Left lung (tissue), 10 donors: Measurements from ENCODE around the gene RNF141. TPM values are rescaled to one million over a fixed set of nuclear protein-coding genes. Genes with fewer than 3 reads are reported as not detected.

Experiments
- ATAC-seq: fragments of 200-7000 bp; cut with Tn5 transposase; one replicate; pipeline ENCODE4 v1.9.1; 2020; ENCODE audit warnings: moderate library complexity
- DNase-seq, 4 donors: peaks; one replicate each; pipeline ENCODE4 v3.0.0-alpha.2; 2013 to 2020
- H3K27ac ChIP-seq, 2 donors: fragments of 200-600 bp; sonication (generic) in 1 of 2; one replicate each; pipeline versions ENCODE4 v1.5.0 to v1.8.0; 2020 to 2021
- H3K27me3 ChIP-seq, 2 donors: fragments of 200-600 bp; sonication (generic) in 1 of 2; one replicate each; pipeline versions ENCODE4 v1.5.0 to v1.8.0; 2020 to 2021
- H3K36me3 ChIP-seq, 2 donors: fragments of 200-600 bp; sonication (generic) in 1 of 2; one replicate each; pipeline versions ENCODE4 v1.5.0 to v1.8.0; 2020 to 2021
- H3K4me1 ChIP-seq, 2 donors: fragments of 200-600 bp; one replicate each; pipeline ENCODE4 v1.8.0; 2021
- H3K4me3 ChIP-seq, 2 donors: fragments of 200-600 bp; sonication (generic) in 1 of 2; one replicate each; pipeline versions ENCODE4 v1.5.0 to v1.8.0; 2020 to 2021; ENCODE audit warnings: mild to moderate bottlenecking in 1 of 2
- H3K9me3 ChIP-seq, 2 donors: fragments of 200-600 bp; sonication (generic) in 1 of 2; one replicate each; pipeline versions ENCODE4 v1.5.0 to v1.8.0; 2020 to 2021
- intact Hi-C, 2 donors: fragments of 100-400 bp; cut with DNase I; formaldehyde crosslinking; loops; one replicate each; pipeline versions ENCODE4 v1.11.2 to v1.14.2; 2022
- polyA plus RNA-seq, 6 donors: library from polyadenylated mRNA; unstranded; fragments of 120-200 nt; gene quantifications; one replicate each; pipeline ENCODE4 v1.2.1, GENCODE V29; 2013; ENCODE audit not compliant: insufficient read length in 6 of 6
- total RNA-seq, 2 donors: library from RNA; stranded (reverse); fragmentation: NEBNext Ultra II Directional; extraction: Animal tissue kit (Norgen Biotek cat#: 25700); gene quantifications; one replicate each; pipeline ENCODE4 v1.2.1, GENCODE V29; 2021
- TF ChIP-seq, protein P1 (sequence below), 2 donors: fragments of 200-600 bp; sonication (generic) in 1 of 2; IDR thresholded peaks; one replicate each; pipeline versions ENCODE4 v1.5.0 to v1.8.0; 2021; ENCODE audit warnings: antibody characterized with exemption in 2 of 2
- donor health status: DM: no; HTN: yes; CAD: no.
- donor health status: DM: no; HTN: no; CAD: no.

RNF141 gene
- total and polyA plus RNA-seq, 8 donors = 30.4 to 74.7 (median 34.6) TPM

DNA sequence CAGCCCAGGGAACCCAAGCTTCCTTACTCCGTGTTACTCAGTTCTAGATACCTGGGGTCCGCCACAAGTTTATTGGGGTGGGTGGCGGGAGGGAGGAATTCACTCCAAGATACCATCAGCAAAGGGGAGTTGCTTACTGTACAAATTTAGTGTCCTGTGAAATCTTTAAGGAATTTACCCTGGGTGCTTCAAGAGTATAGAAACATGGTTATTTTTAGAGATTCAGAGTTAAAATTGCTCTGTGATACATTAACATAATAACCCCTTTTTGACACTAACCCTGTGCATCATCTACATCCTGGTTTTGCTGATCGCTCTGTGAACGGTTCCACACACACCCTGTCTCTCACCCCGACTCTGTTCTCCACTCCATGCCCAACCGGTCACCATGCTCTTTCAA is 46.4 kb upstream of the RNF141 start:
- H3K36me3 ChIP-seq = no peaks in the 10 kb centered on the region

DNA sequence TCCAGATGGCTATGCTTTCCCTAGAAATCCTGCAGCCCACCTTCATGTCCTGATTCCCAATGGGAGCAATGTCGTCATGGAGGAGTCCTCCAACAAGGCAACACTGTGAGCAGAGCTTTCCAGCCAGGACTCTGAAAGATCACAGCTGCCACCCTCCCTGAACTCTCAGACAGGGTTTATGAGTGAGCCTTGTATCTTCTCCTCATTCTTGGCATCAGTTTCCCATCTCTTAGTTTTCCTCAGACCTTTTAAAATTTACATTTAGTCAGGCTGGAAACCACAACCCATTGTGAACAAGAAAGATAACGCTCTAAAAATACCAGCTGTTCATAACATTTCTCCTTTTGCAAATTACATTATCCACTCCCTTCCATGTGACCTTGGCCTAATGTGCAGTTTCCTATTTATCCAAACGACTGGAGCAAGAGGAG is 43.1 kb upstream of the RNF141 start:
- Histone ChIP-seq H3K4me1 (peaks cover 24 to 76% of the 10 kb centered on the region in 2 donors), H3K27me3 (no peaks in the 10 kb centered on the region), H3K36me3 (no peaks in the 10 kb centered on the region), H3K27ac (peak overlapping the region in 1 of 2 donors; percentile 93), H3K9me3 (no peaks in the 10 kb centered on the region), H3K4me3 (peak overlapping the region in 1 of 2 donors; percentile 4)
- DNase-seq (peak in 2 of 4 donors; percentile 61 to 81), ATAC-seq (no peak)
- TF ChIP-seq, protein P1, sequence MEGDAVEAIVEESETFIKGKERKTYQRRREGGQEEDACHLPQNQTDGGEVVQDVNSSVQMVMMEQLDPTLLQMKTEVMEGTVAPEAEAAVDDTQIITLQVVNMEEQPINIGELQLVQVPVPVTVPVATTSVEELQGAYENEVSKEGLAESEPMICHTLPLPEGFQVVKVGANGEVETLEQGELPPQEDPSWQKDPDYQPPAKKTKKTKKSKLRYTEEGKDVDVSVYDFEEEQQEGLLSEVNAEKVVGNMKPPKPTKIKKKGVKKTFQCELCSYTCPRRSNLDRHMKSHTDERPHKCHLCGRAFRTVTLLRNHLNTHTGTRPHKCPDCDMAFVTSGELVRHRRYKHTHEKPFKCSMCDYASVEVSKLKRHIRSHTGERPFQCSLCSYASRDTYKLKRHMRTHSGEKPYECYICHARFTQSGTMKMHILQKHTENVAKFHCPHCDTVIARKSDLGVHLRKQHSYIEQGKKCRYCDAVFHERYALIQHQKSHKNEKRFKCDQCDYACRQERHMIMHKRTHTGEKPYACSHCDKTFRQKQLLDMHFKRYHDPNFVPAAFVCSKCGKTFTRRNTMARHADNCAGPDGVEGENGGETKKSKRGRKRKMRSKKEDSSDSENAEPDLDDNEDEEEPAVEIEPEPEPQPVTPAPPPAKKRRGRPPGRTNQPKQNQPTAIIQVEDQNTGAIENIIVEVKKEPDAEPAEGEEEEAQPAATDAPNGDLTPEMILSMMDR (IDR thresholded peaks at IDR 0.05) = no peak
- intact Hi-C loops = loop anchor here in 1 of 2 donors (10.0 kb wide), 1 partner anchor 71 kb away; no protein-coding TSS in a partner anchor

More for the DNA sequence above, 46.4 kb upstream of the RNF141 start:
- Histone ChIP-seq H3K4me3 (no peak overlapping the region), H3K9me3 (no peaks in the 10 kb centered on the region), H3K27ac (peak overlapping the region in 1 of 2 donors; percentile 2), H3K4me1 (peaks cover 6 to 72% of the 10 kb centered on the region in 2 donors), H3K27me3 (no peaks in the 10 kb centered on the region)
- no peak for ATAC-seq
- TF ChIP-seq, protein P1 (IDR thresholded peaks at IDR 0.05) = no peak
- intact Hi-C loops = loop anchor here in 1 of 2 donors (10.0 kb wide), 1 partner anchor 67 kb away; no protein-coding TSS in a partner anchor
- DNase-seq = no peak

DNA sequence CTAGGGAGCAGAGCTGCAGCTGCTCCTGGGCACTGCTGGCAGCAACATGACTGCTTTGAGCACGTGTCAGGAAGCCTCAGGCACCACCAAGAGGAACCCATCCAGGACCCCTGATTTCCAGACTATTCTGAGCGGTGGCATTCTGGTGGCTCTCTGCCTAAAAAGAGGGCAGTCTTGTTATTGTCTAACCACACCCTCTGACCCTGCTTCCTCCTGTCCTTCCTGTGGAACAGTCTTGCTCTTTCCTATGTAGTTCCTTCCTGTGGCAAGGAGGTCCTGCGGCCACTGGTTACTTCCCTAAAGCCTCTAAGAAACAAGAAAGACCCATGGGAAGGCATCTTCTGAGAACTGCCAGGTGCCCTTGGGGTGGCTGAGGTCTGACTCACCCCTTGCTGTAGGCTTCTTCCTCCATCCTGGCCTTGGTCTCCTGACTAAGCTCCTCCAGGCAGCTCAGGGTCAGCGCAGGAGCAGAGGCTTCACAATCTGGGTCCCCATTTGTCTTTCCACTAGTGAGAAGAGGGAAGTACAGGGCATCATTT is 40.6 kb upstream of the RNF141 start:
- TF ChIP-seq, protein P1 (IDR thresholded peaks at IDR 0.05) = peak in 1 of 2 donors; percentile 18
- peak overlapping the region; percentile 62 to 93 for H3K27ac ChIP-seq
- no peaks in the 10 kb centered on the region for H3K9me3 ChIP-seq
- intact Hi-C loops = loop anchor here in 1 of 2 donors (10.0 kb wide), 1 partner anchor 73 kb away; no protein-coding TSS in a partner anchor
- ATAC-seq = peak; percentile 45
- peak in 2 of 4 donors; percentile 74 to 84 for DNase-seq
- H3K4me3 ChIP-seq = no peak overlapping the region
- H3K4me1 ChIP-seq = peaks cover 24 to 67% of the 10 kb centered on the region in 2 donors
- H3K36me3 ChIP-seq = peaks cover 0 to 9% of the 10 kb centered on the region in 2 donors
- H3K27me3 ChIP-seq = no peaks in the 10 kb centered on the region

DNA sequence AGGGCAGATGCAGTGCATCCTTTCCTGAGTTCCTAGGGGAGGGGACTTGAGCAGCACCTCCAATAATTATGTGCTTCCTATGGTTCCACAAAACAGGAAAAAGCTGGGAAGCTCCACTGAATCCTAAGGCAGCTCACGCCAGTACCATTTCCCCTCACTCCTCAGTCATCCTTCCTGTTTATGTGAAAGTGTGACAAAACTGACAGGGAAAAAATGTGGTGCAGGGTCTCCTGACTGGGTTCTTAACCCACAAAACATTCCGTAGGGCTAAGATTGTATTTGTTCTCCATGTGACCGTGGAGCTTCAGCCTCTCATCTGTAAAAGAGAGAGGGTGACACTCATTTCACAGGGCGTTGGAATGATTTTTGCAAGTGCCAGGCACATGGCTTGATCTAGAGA is 39.6 kb upstream of the RNF141 start:
- Histone ChIP-seq H3K36me3 (peaks cover 0 to 18% of the 10 kb centered on the region in 2 donors), H3K27me3 (no peaks in the 10 kb centered on the region), H3K4me3 (no peak overlapping the region), H3K9me3 (no peaks in the 10 kb centered on the region), H3K4me1 (peaks cover 24 to 63% of the 10 kb centered on the region in 2 donors), H3K27ac (peak overlapping the region; percentile 62 to 93)
- DNase-seq (no peak), ATAC-seq (no peak)
- TF ChIP-seq, protein P1 (IDR thresholded peaks at IDR 0.05) = no peak
- intact Hi-C loops = loop anchor here in 1 of 2 donors (10.0 kb wide), 1 partner anchor 74 kb away; no protein-coding TSS in a partner anchor

DNA sequence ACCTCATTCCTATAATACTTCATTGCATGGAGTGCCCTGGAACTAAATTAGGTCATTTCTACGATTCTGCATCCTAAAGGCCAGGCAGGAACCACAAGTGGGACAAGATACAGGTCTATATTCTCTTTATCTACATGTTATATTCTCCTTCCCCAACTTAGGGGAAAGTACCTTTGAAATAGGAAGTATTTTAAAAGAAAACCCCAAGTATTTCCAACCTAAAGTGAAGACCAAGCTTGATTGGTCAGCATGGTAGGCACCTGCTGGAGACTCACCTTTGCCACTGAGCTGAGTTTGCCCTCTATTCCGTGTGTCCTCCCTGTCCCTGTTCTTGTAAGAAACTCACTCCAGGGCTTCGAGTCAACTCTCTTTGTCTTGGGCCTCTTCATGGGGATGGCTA is 38.7 kb upstream of the RNF141 start:
- no peaks in the 10 kb centered on the region for H3K9me3 ChIP-seq
- H3K4me1 ChIP-seq = peaks cover 24 to 62% of the 10 kb centered on the region in 2 donors
- H3K4me3 ChIP-seq = no peak overlapping the region
- ATAC-seq = no peak
- H3K36me3 ChIP-seq = peaks cover 0 to 24% of the 10 kb centered on the region in 2 donors
- intact Hi-C loops = loop anchor here in 1 of 2 donors (10.0 kb wide), 1 partner anchor 75 kb away; no protein-coding TSS in a partner anchor
- TF ChIP-seq, protein P1 (IDR thresholded peaks at IDR 0.05) = no peak
- H3K27ac ChIP-seq = peak overlapping the region in 1 of 2 donors; percentile 93
- H3K27me3 ChIP-seq = no peaks in the 10 kb centered on the region
- DNase-seq = no peak
